ENCODE measurements around the gene SH3GL2.

GRCh38 chr9:17761984-17762676, 183.3 kb downstream of the SH3GL2 start:
- TF ChIP-seq CTCF (IDR thresholded peaks at IDR 0.05) (no peak), POLR2AphosphoS5 (IDR thresholded peaks at IDR 0.05; ENCODE audit: low read depth, low read length) (no peak)

All from Panc1 (cell line).